Endometrial microvascular endothelial cells (primary cell): ENCODE data around the gene PLEKHJ1. TPM values are rescaled to one million over a fixed set of nuclear protein-coding genes. Genes with fewer than 3 reads are reported as not detected.
"Not testable (repeated sequence)": the region's sequence is repeated elsewhere in the genome, so short reads cannot be mapped to it uniquely, and the experiment has no call there.

Source experiments
- in situ Hi-C: cut with HindIII; loops from 2 replicates; pipeline ENCODE4 v1.10.0; 2017; ENCODE audit warnings: low sequenced_read_pairs, low pct_unique_long_range_greater_than_20kb; ENCODE audit errors: inconsistent ontology term
- total RNA-seq: library from RNA; depleted of rRNA; stranded (reverse); fragments of >200 nt; gene quantifications from one replicate; pipeline ENCODE4 v1.2.3, GENCODE V29; 2015; ENCODE audit errors: inconsistent ontology term

PLEKHJ1 gene
- total RNA-seq, 1 donor from 2014 or later, result 118 TPM

DNA sequence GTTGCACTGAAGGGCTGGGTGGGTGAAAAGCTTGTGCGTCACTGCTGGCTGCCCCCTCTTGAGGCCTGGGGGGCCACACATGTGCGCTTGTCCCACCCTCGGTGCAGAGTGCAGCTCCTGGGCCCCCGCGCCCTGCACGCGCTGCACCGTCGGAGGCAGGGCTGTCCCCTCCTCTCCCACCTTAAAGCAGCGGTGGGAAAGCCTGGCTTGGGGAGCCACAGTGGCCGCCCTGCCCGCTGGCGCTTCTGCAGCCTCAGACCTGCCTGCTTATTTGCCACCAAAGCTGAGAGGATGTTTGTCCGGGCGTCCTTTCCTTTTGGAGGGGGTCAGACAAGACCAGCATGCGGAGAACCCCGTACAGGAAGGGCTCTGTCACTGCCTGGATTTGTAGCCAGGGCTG is 26.7 kb downstream of the PLEKHJ1 start:
- in situ Hi-C loops, result no loop called here

DNA sequence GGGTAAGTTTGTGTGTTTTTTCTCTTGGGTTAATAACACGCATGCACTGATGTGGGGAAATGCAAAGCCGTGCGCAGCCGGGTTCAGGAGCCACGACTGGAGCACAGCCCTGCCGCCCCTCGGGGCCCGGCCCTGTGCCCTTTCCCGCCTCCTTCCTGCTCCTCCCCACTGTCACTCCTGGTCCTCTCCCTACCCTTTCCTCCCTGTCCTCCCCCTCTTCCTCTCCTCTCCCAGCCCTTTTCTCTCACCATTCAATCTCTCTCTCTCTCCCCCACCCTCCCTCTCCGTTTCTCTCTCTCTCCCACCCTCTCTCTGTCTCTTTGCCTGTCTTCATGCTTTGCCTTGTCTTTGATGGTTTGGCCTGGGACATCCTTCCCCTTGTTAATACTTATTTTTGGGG is 27.2 kb downstream of the PLEKHJ1 start:
- in situ Hi-C loops, result no loop called here

DNA sequence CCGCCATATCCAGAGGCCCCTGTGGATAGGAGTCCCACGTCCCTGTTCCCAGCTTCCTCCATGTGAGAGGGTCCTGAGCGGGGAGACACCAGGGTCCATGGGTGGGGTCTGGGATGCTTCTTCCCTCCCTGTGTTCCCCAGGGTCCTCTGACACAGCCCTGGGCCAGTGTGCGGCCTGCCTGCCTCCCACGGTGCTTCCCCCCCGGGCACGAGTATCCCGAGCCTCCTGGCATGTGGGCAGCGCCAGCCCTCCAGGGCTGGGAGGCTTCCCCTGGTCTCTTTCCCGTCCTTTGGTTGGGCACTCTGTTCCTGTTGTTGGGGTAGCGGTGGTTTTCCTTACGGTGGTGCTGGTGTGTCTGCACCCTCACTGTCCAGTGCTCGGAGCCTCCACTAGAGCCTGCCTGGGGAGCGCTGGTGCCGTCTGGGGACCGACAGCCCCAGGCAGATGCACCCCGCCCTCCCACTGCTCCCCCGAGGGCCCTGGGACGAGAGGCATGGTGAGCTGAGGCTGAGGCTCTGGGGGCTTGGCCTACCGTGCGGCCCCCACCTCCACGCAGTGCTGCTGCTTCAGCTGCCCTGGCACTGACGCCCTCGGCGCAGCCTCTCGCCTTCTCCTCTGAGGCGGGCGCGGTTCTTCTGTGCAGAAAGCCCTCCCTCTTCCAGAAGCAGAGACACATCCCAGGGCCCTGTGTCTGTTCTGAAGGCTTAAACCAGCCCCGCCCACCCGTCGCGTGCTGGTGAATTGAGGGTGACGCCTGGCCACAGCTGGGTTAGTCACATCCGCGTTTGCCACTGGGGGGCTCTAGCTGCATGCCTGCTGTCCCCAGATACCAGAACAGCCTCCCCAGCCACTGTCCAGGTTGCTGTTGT is 27.9 kb downstream of the PLEKHJ1 start:
- in situ Hi-C loops, result no loop called here

DNA sequence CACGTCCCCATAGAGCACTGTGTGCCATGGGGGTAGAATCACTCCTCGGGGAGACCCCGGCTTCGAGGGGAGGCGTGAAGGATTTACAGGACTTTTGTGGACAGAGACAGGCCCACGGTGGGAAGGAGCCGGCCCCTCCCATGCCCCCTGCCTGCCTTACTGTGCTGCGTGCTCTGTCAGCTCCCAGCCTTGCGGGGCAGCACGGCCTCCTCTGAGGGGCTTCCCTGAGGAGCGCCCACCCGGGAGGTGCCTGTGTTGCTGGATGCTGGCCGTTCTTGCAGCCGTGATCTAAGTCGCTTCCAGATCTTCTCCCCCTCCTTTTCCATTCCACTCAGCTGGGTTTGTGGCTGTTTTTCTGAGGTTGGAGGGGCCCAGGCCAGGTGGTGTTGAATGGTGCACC is 29.1 kb downstream of the PLEKHJ1 start:
- in situ Hi-C loops, result no loop called here

DNA sequence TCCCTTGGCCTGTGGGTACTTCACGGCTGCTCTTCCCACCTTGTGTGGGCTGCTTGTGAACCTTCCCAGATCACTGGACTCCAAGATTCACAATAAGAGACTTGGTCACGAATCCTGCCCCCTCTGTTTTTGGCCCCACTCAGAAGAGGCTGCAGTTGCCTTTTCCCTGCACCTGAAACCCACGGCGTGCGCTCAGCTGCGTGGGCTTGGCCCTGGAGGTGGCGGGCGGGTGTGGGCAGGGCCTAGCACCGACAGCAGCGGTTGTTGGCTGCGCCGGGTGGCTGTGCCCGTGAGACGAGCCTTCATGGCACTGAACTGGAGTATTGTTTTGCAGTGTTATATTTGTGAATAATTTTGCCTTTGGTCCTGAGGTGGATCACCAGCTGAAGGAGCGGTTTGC is 33.8 kb downstream of the PLEKHJ1 start:
- in situ Hi-C loops, result no loop called here

DNA sequence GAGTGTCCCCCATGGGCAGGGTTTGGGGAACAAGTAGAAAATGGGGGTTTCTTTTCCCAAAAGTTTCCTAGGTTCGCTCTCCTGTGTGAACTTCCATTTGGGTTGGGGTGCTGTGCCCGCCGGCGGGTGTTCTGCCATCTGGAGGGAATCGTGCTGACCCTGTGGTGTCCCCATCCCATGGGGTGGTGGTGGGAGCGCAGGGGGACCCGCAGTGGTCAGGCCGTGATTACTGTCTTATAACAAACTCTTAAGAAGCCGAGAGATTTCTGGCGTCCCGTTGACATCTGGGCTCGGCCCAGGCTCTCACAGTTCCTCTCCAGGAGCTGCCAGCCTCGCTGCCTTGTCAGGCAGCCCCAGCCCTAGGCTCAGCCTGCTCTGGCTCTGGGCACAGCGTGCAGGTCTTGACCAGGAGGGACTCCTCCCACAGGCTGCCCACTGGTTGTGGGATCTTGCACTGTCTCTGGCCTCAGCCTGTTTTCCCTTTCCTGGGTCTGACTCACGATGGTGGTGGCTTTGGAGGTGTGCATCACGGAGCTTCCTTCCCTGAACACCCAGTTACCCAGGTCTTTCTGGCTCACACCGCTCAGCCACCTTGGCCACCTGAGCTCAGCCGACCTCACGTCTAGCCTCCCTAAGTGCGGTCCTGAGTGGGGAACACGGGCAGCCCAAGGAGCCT is 34.5 kb downstream of the PLEKHJ1 start:
- in situ Hi-C loops, result no loop called here

DNA sequence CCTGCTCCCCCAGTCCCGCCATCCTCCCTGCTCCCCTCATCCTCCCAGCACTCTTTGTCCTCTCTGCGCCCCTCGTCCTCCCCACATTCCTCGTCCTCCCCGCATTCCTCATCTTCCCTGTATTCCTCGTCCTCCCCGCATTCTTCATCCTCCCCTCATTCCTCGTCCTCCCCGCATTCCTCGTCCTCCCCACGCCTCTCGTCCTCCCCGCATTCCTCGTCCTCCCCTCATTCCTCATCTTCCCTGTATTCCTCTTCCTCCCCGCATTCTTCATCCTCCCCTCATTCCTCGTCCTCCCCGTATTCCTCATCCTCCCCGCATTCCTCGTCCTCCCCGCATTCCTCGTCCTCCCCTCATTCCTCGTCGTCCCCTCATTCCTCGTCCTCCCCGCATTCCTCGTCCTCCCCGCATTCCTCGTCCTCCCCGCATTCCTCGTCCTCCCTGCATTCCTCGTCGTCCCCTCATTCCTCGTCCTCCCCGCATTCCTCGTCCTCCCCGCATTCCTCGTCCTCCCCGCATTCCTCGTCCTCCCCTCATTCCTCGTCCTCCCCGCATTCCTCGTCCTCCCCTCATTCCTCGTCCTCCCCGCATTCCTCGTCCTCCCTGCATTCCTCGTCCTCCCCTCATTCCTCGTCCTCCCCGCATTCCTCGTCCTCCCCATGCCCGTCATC is 35.4 kb downstream of the PLEKHJ1 start:
- in situ Hi-C loops, result not testable (repeated sequence)

DNA sequence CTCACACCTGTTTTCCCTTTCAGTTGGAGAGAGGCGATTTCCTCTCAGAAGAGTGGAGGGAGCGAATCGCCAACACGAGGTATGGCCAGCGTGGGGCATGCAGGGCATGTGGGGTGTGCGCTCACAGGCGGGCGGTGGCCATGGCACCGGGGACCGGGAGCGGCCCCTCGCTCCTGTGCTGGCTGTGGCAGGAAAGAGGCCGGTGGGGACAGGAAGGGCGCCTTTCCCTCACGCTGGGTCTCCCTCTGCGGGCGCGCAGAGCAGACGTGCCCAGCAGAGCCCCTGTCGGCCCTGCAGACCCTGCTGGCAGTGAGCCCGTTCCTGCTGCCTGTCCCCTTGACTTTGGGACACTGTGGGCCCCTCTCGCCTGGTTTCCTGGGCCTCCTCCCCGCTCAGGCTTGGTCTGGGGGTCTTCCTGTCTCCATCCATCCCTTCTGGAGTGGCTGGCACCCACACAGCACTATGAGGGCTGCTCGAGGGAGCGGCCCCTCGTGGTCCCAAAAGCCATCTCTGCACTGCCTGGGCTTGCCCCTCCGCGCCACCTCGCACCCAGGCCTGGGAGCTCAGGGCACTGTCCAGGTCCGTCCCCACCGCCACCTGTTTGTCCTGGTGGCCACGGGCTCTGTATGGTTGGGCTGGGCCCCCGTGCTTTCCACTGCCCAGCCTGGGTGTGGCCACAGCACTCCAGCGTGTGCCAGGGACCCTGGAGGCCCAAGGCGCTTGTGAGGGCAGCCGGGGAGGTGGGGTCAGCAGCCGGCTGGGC is 36.1 kb downstream of the PLEKHJ1 start:
- in situ Hi-C loops, result no loop called here

DNA sequence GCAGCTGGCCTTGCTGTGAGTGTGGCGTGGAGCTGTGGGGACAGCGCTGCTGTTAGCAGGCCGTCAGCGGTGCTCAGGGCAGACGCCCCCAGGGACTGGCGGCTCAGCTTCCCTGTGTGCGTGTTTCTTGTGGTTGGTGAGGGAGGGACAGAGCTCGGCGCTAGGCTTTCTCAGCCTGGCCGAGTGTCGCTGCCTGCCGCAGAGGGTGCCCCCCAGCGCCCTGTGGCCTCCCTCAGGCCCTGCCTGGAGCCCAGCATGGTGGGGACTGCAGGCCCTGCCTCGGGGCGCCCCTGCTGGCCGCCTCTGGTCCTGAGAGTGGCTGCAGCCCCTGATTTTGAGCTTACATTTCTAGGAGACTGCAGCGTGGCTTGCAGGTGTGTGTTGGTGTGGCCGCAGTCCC is 36.9 kb downstream of the PLEKHJ1 start:
- in situ Hi-C loops, result no loop called here

DNA sequence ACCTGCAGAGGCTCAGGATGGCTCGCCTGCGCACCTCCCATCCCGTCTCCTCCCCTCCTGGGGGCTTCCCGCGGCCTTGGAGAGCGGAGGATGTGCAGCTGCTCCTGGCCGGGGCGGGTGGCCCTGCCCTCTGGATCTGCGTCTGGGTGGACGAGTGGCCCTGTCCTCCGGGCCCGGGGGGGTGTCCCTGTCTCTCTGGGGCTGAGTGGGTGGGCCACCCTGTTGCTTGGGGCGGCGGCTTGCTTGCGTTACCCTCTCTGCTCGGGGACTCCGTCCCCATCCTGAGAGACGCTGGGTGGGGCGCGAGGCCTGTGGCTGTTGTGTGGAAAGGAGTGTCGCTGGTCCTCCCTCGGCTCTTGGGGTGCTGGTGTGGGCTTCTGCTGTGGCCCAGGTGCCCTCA is 37.8 kb downstream of the PLEKHJ1 start:
- in situ Hi-C loops, result no loop called here

DNA sequence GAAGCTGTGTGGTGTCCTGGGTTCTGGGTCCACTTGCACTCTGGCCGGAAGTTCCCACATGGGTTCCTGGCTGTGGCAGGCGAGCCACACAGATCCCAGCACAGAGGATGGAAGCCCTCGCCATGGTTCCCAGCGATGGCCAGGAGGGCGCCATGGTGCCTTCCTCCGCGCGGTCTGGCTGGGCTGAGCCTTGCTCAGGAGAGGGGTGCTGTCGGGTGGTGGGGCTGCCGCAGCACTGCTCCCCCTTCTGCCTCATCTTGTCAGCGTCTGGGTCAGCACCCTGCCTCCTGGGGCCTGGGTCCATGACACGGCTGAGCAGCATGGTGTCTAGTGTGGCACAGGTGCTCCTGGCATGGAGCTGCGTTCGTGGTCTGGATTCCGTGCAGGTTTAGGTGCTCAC is 38.9 kb downstream of the PLEKHJ1 start:
- in situ Hi-C loops, result no loop called here

DNA sequence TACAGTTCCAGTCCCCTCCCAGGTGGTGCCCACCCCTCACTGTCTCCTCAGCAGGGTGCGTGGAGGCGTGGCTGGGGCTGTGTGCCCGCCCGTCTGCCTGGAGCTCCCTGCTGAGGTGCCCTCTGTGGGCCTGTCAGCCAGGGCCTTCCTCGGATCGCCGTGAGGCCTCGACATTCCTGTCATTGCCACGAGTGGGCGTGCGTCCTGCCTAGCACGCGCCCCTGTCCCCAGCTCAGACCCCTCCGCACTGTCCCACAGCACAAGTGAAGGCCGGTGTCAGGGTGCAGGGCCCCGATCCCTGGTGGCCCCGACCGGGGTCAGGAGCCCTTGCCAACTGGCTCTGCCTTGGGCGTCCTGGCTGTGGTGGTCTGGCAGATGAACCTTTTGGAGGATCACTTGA is 40.2 kb downstream of the PLEKHJ1 start:
- in situ Hi-C loops, result no loop called here

DNA sequence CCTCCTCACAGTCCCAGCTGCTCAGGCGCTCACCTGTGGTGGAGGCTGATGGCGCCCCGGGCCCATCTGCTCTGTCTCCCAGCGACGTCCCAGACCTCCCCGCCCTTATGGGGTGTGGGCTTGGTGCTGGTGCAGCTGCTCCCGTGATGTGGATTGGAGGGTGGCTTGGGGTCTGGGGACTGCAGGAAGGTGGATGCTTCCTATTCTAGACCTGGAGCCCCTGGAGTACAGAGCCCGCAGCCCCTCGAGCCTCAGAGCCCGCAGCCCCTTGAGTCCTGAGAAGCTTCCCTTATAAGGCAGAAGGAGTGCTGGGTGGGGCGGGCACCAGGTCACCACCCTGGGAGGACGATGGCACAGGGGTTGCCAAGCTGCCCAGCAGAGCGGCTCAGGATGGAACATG is 40.8 kb downstream of the PLEKHJ1 start:
- in situ Hi-C loops, result no loop called here

DNA sequence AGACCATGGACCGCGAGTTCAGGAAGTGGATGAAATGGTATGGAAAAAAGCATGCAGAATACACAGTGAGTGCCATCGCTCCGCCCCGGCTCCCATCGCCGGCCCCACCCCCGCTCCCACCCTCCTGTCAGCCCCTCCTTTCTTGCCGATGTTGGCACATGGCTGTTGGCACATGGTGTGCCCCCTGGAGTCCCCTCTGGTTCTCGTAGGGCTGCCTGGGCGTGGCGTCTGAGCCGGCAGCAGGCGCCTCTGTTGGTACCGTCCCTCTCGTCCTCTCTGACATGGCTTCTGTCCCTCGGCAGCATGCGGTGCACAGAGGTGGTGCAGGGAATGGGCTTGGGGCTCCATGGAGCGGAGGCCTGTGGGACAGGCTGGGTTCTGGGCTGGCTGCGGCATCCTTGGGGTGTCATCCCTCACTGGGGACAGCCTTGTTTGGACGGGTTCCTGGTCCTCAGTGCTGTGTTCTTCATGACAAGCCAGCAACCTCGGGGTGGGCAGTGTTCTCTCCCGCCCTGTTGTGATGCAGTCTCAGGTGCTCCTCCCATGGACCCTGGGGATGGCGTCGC is 41.5 kb downstream of the PLEKHJ1 start:
- in situ Hi-C loops, result no loop called here

DNA sequence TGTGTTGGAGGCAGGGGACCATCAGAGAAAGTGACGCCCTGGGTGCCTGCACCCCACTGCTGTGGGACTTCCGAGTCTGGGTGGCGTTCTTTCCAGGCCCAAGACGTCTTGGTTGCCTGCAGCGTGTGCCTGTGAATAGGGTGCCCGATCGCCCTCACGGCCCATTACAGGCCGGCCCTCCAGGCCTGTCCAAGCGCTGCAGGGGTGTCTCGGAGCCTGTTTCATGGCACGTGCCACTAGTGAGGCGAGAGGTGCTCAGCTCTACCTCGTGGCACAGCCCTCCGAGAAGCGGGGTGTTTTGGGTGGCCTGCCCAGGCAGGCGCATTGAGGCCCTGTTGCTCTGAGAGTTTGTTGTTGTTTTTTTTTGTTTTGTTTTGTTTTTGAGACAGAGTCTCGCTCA is 42.3 kb downstream of the PLEKHJ1 start:
- in situ Hi-C loops, result no loop called here

DNA sequence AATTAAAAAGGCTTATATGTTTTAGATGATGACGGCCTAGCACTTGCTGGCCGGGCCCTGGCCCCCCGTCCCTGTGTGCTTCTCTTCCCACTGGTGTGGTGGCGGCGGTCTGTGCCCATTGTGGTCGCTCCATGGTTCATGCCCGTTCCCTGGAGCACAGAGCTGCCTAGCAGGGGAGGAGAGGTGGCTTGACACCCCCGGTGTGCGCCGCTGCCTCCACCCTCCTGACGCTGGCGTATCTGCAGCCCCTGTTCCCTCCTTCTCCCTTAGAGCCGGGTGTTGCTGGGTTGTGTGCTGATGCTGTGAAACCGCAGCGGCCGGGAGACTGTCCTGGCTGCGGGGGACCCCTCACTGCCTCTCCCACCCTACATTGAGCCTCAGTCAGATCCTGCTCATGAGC is 43.3 kb downstream of the PLEKHJ1 start:
- in situ Hi-C loops, result no loop called here

DNA sequence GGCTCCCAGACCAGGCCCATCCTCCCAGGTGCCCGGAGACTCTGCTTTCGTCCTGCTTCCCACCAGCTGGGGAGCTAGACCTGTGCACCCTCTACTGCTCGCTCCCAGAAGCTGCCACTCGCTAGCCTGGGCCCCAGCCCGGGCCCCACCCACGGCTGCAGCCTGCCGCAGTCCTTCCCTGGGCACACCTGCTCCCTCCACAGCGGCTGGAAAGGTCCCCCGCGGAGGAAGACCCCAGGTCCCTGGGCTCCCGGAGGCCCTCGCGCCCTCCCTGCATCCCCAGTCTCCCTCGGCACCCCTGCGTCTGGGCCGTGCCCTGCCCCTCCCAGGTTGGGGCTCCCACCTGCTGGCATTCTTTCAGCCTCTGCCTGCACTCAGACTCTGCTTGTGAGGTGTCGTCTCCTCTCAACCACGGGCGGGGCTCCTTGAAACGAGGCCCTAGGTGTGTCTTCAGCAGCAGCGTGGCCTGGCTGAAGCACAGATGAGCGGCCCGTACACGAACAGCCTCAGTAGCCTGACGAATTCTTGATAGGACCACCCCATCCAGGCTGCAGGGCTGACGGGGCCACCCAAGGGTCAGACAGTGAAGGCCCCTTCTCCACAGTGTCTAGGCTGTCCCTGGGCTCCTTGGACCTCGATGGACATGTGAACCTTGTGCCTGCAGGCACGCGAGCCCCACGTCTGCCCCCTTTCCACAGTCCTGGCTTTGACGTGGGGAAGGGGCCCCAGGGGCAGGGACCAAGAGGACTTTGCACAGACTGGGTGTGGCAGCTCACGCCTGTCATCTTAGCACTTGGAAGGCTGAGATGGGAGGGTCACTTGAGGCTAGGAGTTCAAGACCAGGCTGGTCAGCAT is 44.4 kb downstream of the PLEKHJ1 start:
- in situ Hi-C loops, result no loop called here

DNA sequence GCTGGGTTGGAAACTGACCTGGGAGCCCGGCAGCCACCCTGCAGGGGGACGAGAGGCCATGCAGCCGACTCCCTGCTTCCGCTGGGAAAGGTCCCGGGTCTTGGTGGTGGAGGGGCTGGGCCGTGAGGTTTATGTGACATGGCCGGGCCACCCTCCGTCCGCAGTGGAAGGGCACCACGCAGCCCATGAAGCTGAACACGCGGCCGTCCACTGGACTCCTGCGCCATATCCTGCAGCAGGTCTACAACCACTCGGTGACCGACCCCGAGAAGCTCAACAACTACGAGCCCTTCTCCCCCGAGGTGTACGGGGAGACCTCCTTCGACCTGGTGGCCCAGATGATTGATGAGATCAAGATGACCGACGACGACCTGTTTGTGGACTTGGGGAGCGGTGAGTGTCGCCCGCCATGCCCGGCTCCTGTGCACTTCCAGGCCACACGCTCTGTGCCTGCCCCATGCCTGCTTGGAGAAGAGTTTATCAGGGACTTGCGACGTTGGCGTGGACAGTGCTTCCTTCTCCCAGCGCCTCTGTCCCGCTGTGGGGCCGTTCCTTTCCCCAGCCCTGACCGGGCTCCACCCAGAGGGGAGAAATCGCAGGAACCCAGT is 45.2 kb downstream of the PLEKHJ1 start:
- in situ Hi-C loops, result no loop called here
